Testis (tissue), 3 donors: ENCODE data around the gene NSRP1. TPM values are rescaled to one million over a fixed set of nuclear protein-coding genes. Genes with fewer than 3 reads are reported as not detected.
A peak's percentile ranks its signal among the peaks of the same experiment; 100 is the strongest.

Experiments used
- DNase-seq: peaks from one replicate; pipeline ENCODE4 v3.0.0-alpha.2; 2019
- H3K27ac ChIP-seq, 2 donors: fragments of 200-600 bp; sonication (generic); one replicate each; pipeline ENCODE4 v1.5.1; 2019
- H3K27me3 ChIP-seq: fragments of 200-600 bp; sonication (generic); one replicate; pipeline ENCODE4 v1.5.1; 2019
- H3K36me3 ChIP-seq: fragments of 200-600 bp; sonication (generic); one replicate; pipeline ENCODE4 v1.5.1; 2017; ENCODE audit warnings: low read depth; ENCODE audit errors: missing control alignments
- H3K4me1 ChIP-seq: fragments of 200-600 bp; sonication (generic); one replicate; pipeline ENCODE4 v1.5.1; 2019
- H3K4me3 ChIP-seq, 2 donors: fragments of 200-600 bp; sonication (generic); one replicate each; pipeline ENCODE4 v1.5.1; 2017 to 2019
- H3K9me3 ChIP-seq: fragments of 200-600 bp; sonication (generic); one replicate; pipeline ENCODE4 v1.5.1; 2017
- CTCF ChIP-seq, 3 experiments: fragments of 450-650 bp in 2 of 3; fragments of 200-600 bp in 1 of 3; sonication (generic) in 1 of 3; IDR thresholded peaks; one replicate each; pipeline ENCODE4 v1.5.1; 2016 to 2019; ENCODE audit warnings: antibody characterized with exemption in 3 of 3, mild to moderate bottlenecking in 2 of 3, moderate library complexity in 1 of 3
- POLR2A ChIP-seq: fragments of 450-650 bp; IDR thresholded peaks from one replicate; pipeline ENCODE4 v1.6.1; 2017; ENCODE audit warnings: antibody characterized with exemption, mild to moderate bottlenecking, moderate library complexity
- WGBS, 2 donors: methylation state at CpG; one replicate each; pipeline ENCODE4 v1.1.5; 2018; 5-methylcytosine and 5-hydroxymethylcytosine counted together
- intact Hi-C: fragments of 100-400 bp; cut with DNase I; formaldehyde crosslinking; loops from one replicate; pipeline ENCODE4 v1.15.1; 2023; ENCODE audit warnings: low total_unique reads
- microRNA counts, 2 donors: library from miRNA; unstranded; fragments of <30 nt; microRNA quantifications; one replicate each; lab custom pipeline; 2016
- microRNA-seq, 2 donors: library from miRNA; unstranded; fragments of <30 nt; microRNA quantifications; one replicate each; pipeline ENCODE4, GENCODE V29; 2016; ENCODE audit warnings: borderline number of aligned reads in 2 of 2, borderline replicate concordance in 1 of 2
- polyA plus RNA-seq: library from polyadenylated mRNA; stranded (reverse); fragments of 350-450 nt; fragmentation: Illumina TruSeq; extraction: RNeasy Lipid Tissue Mini Kit (QIAGEN cat#74804); gene quantifications from one replicate; pipeline ENCODE4 v1.2.3, GENCODE V29; 2014; ENCODE audit warnings: low read depth, low replicate concordance; ENCODE audit not compliant: insufficient read depth
- small RNA-seq, 2 donors: library from RNA; depleted of rRNA; stranded (forward); fragments of <200 nt; gene quantifications; one replicate each; pipeline ENCODE3, GENCODE V24; 2016
- total RNA-seq, 2 donors: library from RNA; depleted of rRNA; stranded (reverse); fragments of >200 nt; gene quantifications; one replicate each; pipeline ENCODE4 v1.2.3, GENCODE V29; 2016

NSRP1 gene
- total and polyA plus RNA-seq, 3 donors from 2014 or later = 12.6 to 53.7 (median 34.3) TPM

- H3K27me3 ChIP-seq = no peaks in the 10 kb centered on the region
- no peak for TF ChIP-seq POLR2A
- TF ChIP-seq CTCF (IDR thresholded peaks at IDR 0.05) = no peak
- WGBS, 2 donors = 84 to 87% methylated on average over 11 of the region's 11 CpGs
- no peak for DNase-seq
- no peaks in the 10 kb centered on the region for H3K9me3 ChIP-seq
- H3K4me3 ChIP-seq = no peak overlapping the region
- H3K36me3 ChIP-seq = no peaks in the 10 kb centered on the region
- H3K27ac ChIP-seq = no peak overlapping the region
- peaks cover 13% of the 10 kb centered on the region for H3K4me1 ChIP-seq
- intact Hi-C loops = no loop called here
Measured at GRCh38 chr17:30232824-30233427, 116.3 kb downstream of the NSRP1 start.

DNA sequence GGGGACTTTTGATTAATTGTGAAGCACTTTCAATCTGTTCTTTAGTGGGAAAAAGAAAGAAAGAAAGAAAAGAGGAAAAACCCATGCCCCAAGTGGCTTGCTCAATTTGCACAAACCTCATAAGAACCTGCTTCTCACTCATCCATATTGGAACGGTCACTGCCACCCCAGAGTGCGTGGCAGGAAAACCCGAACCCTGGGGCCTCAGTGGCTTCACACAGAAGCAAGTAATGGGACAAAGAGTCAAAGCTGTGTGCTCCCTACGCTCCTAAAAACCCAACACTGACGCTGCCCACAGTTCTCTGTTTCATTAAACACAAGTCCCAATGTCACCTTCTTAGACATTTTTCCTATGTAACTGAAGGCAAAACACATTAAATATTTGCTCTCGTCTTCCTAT, 117.7 kb downstream of the NSRP1 start:
- no peaks in the 10 kb centered on the region for H3K27me3 ChIP-seq
- no peak overlapping the region for H3K4me3 ChIP-seq
- DNase-seq = no peak
- H3K36me3 ChIP-seq = no peaks in the 10 kb centered on the region
- peaks cover 18% of the 10 kb centered on the region for H3K4me1 ChIP-seq
- TF ChIP-seq POLR2A (no peak), CTCF (IDR thresholded peaks at IDR 0.05) (no peak)
- 77 to 83% methylated on average over 6 of the region's 6 CpGs for WGBS, 2 donors
- no peak overlapping the region for H3K27ac ChIP-seq
- H3K9me3 ChIP-seq = no peaks in the 10 kb centered on the region
- intact Hi-C loops = no loop called here

- H3K36me3 ChIP-seq = no peaks in the 10 kb centered on the region
- peaks cover 18% of the 10 kb centered on the region for H3K4me1 ChIP-seq
- H3K9me3 ChIP-seq = no peaks in the 10 kb centered on the region
- WGBS, 2 donors = 20 to 30% methylated on average over 12 of the region's 12 CpGs
- DNase-seq = no peak
- TF ChIP-seq POLR2A (no peak), CTCF (IDR thresholded peaks at IDR 0.05) (no peak)
- no peaks in the 10 kb centered on the region for H3K27me3 ChIP-seq
- intact Hi-C loops = no loop called here
- H3K27ac ChIP-seq = no peak overlapping the region
- H3K4me3 ChIP-seq = peak overlapping the region; percentile 44 to 61
Measured at GRCh38 chr17:30234964-30235363, 118.3 kb downstream of the NSRP1 start.

DNA sequence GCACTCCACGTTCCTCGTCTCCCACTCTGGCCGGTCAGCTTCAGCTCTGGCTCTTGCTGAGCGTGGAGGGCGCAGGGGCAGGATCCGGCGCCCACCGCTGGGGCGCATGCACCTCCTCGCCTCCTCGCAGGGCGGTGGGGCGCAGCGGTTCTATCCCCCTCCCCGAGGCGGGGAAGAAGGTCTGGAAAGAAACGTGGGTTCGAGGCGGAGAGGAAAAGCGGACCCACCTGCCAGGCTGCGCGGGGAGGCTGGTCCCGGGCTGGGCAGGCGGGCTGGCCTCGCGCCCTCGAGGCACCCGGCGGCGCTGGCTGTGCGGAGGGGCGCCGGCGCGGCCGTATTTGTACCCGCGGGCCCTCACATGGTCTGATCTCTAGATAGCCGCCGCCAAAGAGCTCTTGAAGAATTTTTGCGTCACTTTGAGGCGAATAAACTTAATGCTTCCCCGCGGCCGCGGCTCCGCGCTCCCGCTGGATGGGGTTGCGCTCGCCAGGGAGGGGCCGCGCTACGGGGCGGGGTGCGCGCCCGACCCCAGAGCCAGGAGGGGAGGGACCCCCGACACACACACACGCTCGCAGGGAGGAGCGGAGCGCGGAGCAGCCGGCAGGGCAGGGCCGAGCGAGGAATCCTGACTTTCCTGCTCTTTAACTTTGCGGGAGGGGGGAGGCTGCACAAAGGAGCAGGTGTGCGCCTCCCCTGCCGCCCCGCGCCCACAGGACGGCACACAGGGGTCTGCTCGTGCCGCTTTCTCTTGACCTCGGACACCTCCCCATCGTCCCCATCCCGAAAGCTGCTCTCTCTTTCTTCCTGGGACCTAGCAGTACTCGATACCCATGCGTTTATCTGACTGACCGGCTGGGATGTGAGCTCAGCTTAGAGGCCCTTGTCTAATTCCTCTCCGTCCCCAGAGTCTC, 119.0 kb downstream of the NSRP1 start, which contains the start of gene SLC6A4:
SLC6A4 (minus strand) TSS at position 312 of the 911 bp plus-strand sequence. CDS start 13,739 bp downstream, outside the sequence.
- no peaks in the 10 kb centered on the region for H3K27me3 ChIP-seq
- DNase-seq = no peak
- H3K9me3 ChIP-seq = no peaks in the 10 kb centered on the region
- peak within 1 kb of the TSS; percentile 44 to 61 for H3K4me3 ChIP-seq
- peaks cover 18% of the 10 kb centered on the region for H3K4me1 ChIP-seq
- H3K27ac ChIP-seq = no peak within 1 kb of the TSS
- intact Hi-C loops = no loop called here
- TF ChIP-seq CTCF (IDR thresholded peaks at IDR 0.05) (no peak), POLR2A (no peak)
- 2 to 4% methylated on average over 15 to 80 of the region's 82 CpGs for WGBS, 2 donors
- no peaks in the 10 kb centered on the region for H3K36me3 ChIP-seq

MicroRNAs encoded within 50 kb of the gene (microRNA counts, 767-probe panel; counts per million panel counts)
- microRNA hsa-miR-3184-5p (lab: Ali Mortazavi, UCI) (0 to 152 counts per million in 2 donors), microRNA hsa-miR-423-3p (lab: Ali Mortazavi, UCI) (3,160 to 4,480 counts per million in 2 donors), microRNA hsa-miR-423-5p (lab: Ali Mortazavi, UCI) (6,966 to 7,521 counts per million in 2 donors)

Small RNA genes within 50 kb of the gene (microRNA-seq; reads per million reads assigned to microRNA genes)
- 0 reads per million in 2 donors for gene MIR423

Small RNA genes within 50 kb of the gene (small RNA-seq; reads per million reads assigned to genes)
- 0 reads per million in 2 donors for gene AC104984.5

Other genes with a start within 250 kb of the NSRP1 start
- gene SSH2, start 186.6 kb upstream of the NSRP1 start, total RNA-seq = 10 to 100 TPM; 31.0 to 37.4 TPM
- 62.3 TPM for gene SSH2, start 186.6 kb upstream of the NSRP1 start, polyA plus RNA-seq
- gene EFCAB5, start 175.2 kb upstream of the NSRP1 start, total RNA-seq = 10 to 100 TPM; 11.7 to 15.1 TPM
- 23.0 TPM for gene EFCAB5, start 175.2 kb upstream of the NSRP1 start, polyA plus RNA-seq
- gene SLC6A4, start 118.9 kb downstream of the NSRP1 start, total RNA-seq = 1 to 10 TPM; 1.7 to 2.4 TPM
- gene SLC6A4, start 118.9 kb downstream of the NSRP1 start, polyA plus RNA-seq = 1.7 TPM
- 10 to 100 TPM; 46.9 to 54.9 TPM for gene BLMH, start 175.1 kb downstream of the NSRP1 start, total RNA-seq
- gene BLMH, start 175.1 kb downstream of the NSRP1 start, polyA plus RNA-seq = 36.4 TPM
- not detected for gene TMIGD1, start 217.2 kb downstream of the NSRP1 start, total RNA-seq
- not detected for gene TMIGD1, start 217.2 kb downstream of the NSRP1 start, polyA plus RNA-seq